H1 (cell line): ENCODE results near the gene HNRNPM. TPM values are rescaled to one million over a fixed set of nuclear protein-coding genes. Genes with fewer than 3 reads are reported as not detected.

ENCODE experiments used
- CTCF ChIA-PET: fragments of 300-600 bp; sonication (Branson Sonifier 250); formaldehyde crosslinking; loops from one replicate; lab custom pipeline; 2021; ENCODE audit not compliant: partially characterized antibody; lab: Charles Lee
- POLR2A ChIA-PET: fragments of 300-600 bp; sonication (Branson Sonifier 250); formaldehyde crosslinking; loops from one replicate; lab custom pipeline; 2021; ENCODE audit warnings: inconsistent platforms; ENCODE audit not compliant: partially characterized antibody; lab: Charles Lee
- DNase-seq, 2 experiments: peaks; one replicate each; pipeline versions ENCODE4 v3.0.0 to v3.0.0-alpha.2; 2010 to 2022; ENCODE audit warnings: low spot score in 2 of 2, low read depth in 1 of 2, mixed read lengths in 1 of 2
- FAIRE-seq: peaks from 2 replicates; lab custom pipeline; 2011; peaks lifted over from hg19 to GRCh38; lab: Jason Lieb, UNC
- H2AFZ ChIP-seq: 2 replicates; pipeline ENCODE4 v1.8.1; 2012; ENCODE audit warnings: low read length, inconsistent platforms
- H2AK5ac ChIP-seq: 2 replicates; pipeline ENCODE4 v1.6.1; 2013; ENCODE audit warnings: low read depth, low read length
- H2BK120ac ChIP-seq: replicated peaks from 2 replicates; pipeline ENCODE3; 2013; ENCODE audit warnings: low read depth, low read length, inconsistent platforms
- H2BK12ac ChIP-seq: 2 replicates; pipeline ENCODE4 v1.6.1; 2013; ENCODE audit warnings: low read depth, low read length
- H2BK15ac ChIP-seq: 2 replicates; pipeline ENCODE4 v1.6.1; 2013; ENCODE audit warnings: low read length
- H2BK20ac ChIP-seq: 2 replicates; pipeline ENCODE4 v1.6.1; 2013; ENCODE audit warnings: low read length
- H2BK5ac ChIP-seq: 2 replicates; pipeline ENCODE4 v1.6.1; 2013; ENCODE audit warnings: low read depth, low read length
- H3K14ac ChIP-seq: 2 replicates; pipeline ENCODE4 v1.6.1; 2013; ENCODE audit warnings: inconsistent platforms; ENCODE audit not compliant: insufficient read length
- H3K18ac ChIP-seq: 2 replicates; pipeline ENCODE4 v1.6.1; 2013; ENCODE audit warnings: low read length; ENCODE audit errors: extremely low read depth
- H3K23ac ChIP-seq: 2 replicates; pipeline ENCODE4 v1.6.1; 2013; ENCODE audit warnings: inconsistent platforms; ENCODE audit not compliant: insufficient read length
- H3K23me2 ChIP-seq: 2 replicates; pipeline ENCODE4 v1.6.1; 2013; ENCODE audit warnings: low read depth, low read length
- H3K27ac ChIP-seq: 2 replicates; pipeline ENCODE4 v1.6.1; 2011; ENCODE audit warnings: low read depth, low read length, inconsistent platforms
- H3K27me3 ChIP-seq, 4 experiments: replicated peaks in 1 of 4; 1 replicate in 1 of 4; 2 replicates in 3 of 4; pipeline versions ENCODE4 v1.6.1 to v1.8.1; 2011 to 2013; ENCODE audit warnings: low read length in 3 of 4, mild to moderate bottlenecking in 3 of 4, inconsistent platforms in 2 of 4, mixed read lengths in 2 of 4, moderate library complexity in 1 of 4; ENCODE audit not compliant: control insufficient read depth in 3 of 4, insufficient read depth in 3 of 4; ENCODE audit errors: extremely low read depth in 1 of 4
- H3K36me3 ChIP-seq, 4 experiments: 2 replicates each; pipeline versions ENCODE4 v1.6.1 to v1.8.1; 2011 to 2013; ENCODE audit warnings: mild to moderate bottlenecking in 4 of 4, low read length in 3 of 4, moderate library complexity in 2 of 4, control low read depth in 1 of 4, inconsistent platforms in 1 of 4; ENCODE audit not compliant: insufficient read depth in 4 of 4, control insufficient read depth in 2 of 4
- H3K4ac ChIP-seq: replicated peaks from 2 replicates; pipeline ENCODE3; 2013; ENCODE audit warnings: low read length, low read depth, mixed read lengths, inconsistent platforms; ENCODE audit not compliant: insufficient read length
- H3K4me1 ChIP-seq, 4 experiments: replicated peaks in 1 of 4; 1 replicate in 1 of 4; 2 replicates in 3 of 4; pipeline versions ENCODE4 v1.6.1 to v1.8.1; 2011 to 2013; ENCODE audit warnings: low read length in 3 of 4, inconsistent platforms in 2 of 4, mixed read lengths in 1 of 4; ENCODE audit not compliant: insufficient read depth in 4 of 4, control insufficient read depth in 3 of 4
- H3K4me2 ChIP-seq, 2 experiments: 2 replicates each; pipeline versions ENCODE4 v1.6.1 to v1.8.1; 2011 to 2013; ENCODE audit warnings: low read depth in 2 of 2, low read length in 2 of 2, control low read depth in 1 of 2, inconsistent platforms in 1 of 2, mild to moderate bottlenecking in 1 of 2; ENCODE audit not compliant: insufficient read depth in 1 of 2
- H3K4me3 ChIP-seq, 4 experiments: fragments of 200-600, 300-600 bp in 1 of 4; sonication (generic), shearing (Covaris generic), sonication (Bioruptor Twin) in 1 of 4; 2 replicates each; pipeline versions ENCODE4 v1.5.1 to v1.8.1; 2011 to 2016; ENCODE audit warnings: low read length in 4 of 4, low read depth in 3 of 4, control low read depth in 2 of 4, inconsistent platforms in 2 of 4, mild to moderate bottlenecking in 2 of 4, mixed read lengths in 1 of 4, moderate library complexity in 1 of 4; ENCODE audit not compliant: insufficient read depth in 2 of 4; ENCODE audit errors: extremely low read depth in 1 of 4
- H3K56ac ChIP-seq: replicated peaks from 2 replicates; pipeline ENCODE3; 2013; ENCODE audit warnings: low read depth, mild to moderate bottlenecking, mixed read lengths, low read length, inconsistent platforms; ENCODE audit not compliant: insufficient read length
- H3K79me1 ChIP-seq: 2 replicates; pipeline ENCODE4 v1.6.1; 2013; ENCODE audit warnings: low read depth, low read length, control low read depth
- H3K79me2 ChIP-seq, 2 experiments: 2 replicates each; pipeline versions ENCODE4 v1.6.1 to v1.8.1; 2012 to 2013; ENCODE audit warnings: low read length in 2 of 2, mild to moderate bottlenecking in 2 of 2, inconsistent platforms in 1 of 2; ENCODE audit not compliant: insufficient read depth in 2 of 2, control insufficient read depth in 1 of 2
- H3K9ac ChIP-seq, 4 experiments: replicated peaks in 1 of 4; 1 replicate in 1 of 4; 2 replicates in 3 of 4; pipeline versions ENCODE4 v1.6.1 to v1.8.1; 2011 to 2013; ENCODE audit warnings: low read depth in 3 of 4, low read length in 3 of 4, control low read depth in 2 of 4, mild to moderate bottlenecking in 2 of 4, moderate library complexity in 2 of 4, inconsistent platforms in 1 of 4; ENCODE audit errors: extremely low read depth in 1 of 4
- H3K9me3 ChIP-seq, 2 experiments: 2 replicates each; pipeline versions ENCODE4 v1.6.1 to v1.8.1; 2012 to 2013; ENCODE audit warnings: mild to moderate bottlenecking in 2 of 2, moderate library complexity in 2 of 2, control low read depth in 1 of 2, inconsistent platforms in 1 of 2, low read depth in 1 of 2, low read length in 1 of 2, mixed read lengths in 1 of 2; ENCODE audit not compliant: insufficient read depth in 2 of 2
- H4K20me1 ChIP-seq, 2 experiments: replicated peaks in 1 of 2; 2 replicates each; pipeline versions ENCODE3 to v1.8.1; 2011 to 2013; ENCODE audit warnings: inconsistent platforms in 2 of 2, low read length in 2 of 2, mild to moderate bottlenecking in 1 of 2; ENCODE audit not compliant: insufficient read depth in 2 of 2, control insufficient read depth in 1 of 2
- H4K5ac ChIP-seq: 2 replicates; pipeline ENCODE4 v1.6.1; 2013; ENCODE audit warnings: low read length, low read depth, mixed read lengths, inconsistent platforms; ENCODE audit not compliant: insufficient read length
- H4K8ac ChIP-seq: 2 replicates; pipeline ENCODE4 v1.8.0; 2013; ENCODE audit warnings: mild to moderate bottlenecking, moderate library complexity, low read length, inconsistent platforms; ENCODE audit not compliant: insufficient read depth; ENCODE audit errors: extremely low read depth
- H4K91ac ChIP-seq: replicated peaks from 2 replicates; pipeline ENCODE3; 2013; ENCODE audit warnings: low read length, mixed read lengths, inconsistent platforms; ENCODE audit not compliant: insufficient read length
- CBX8 ChIP-seq: fragments of 300-800, 300-1000 bp; sonication (generic); IDR thresholded peaks from 2 replicates; pipeline ENCODE4 v1.7.1; 2016; ENCODE audit warnings: low read depth, low read length, borderline replicate concordance
- E2F6 ChIP-seq: IDR thresholded peaks from 2 replicates; pipeline ENCODE4 v1.6.1; 2012; ENCODE audit warnings: inconsistent platforms
- EGR1 ChIP-seq: IDR thresholded peaks from 2 replicates; pipeline ENCODE4 v1.6.1; 2011; ENCODE audit warnings: low read depth, low read length, borderline replicate concordance
- GABPA ChIP-seq: IDR thresholded peaks from 2 replicates; pipeline ENCODE4 v1.6.1; 2011; ENCODE audit warnings: mild to moderate bottlenecking, low read length, moderate library complexity, borderline replicate concordance; ENCODE audit not compliant: insufficient read depth
- JUN ChIP-seq: IDR thresholded peaks from 2 replicates; pipeline ENCODE4 v1.6.1; 2011; ENCODE audit warnings: low read depth, mild to moderate bottlenecking, improper control_type of control experiment, low read length
- NANOG ChIP-seq: IDR thresholded peaks from 2 replicates; pipeline ENCODE4 v1.6.1; 2011; ENCODE audit warnings: low read length, low read depth, mild to moderate bottlenecking, inconsistent platforms; ENCODE audit not compliant: insufficient read depth, poor library complexity, severe bottlenecking
- POLR2A ChIP-seq, 2 experiments: IDR thresholded peaks; 1 replicate in 1 of 2; 2 replicates in 1 of 2; pipeline ENCODE4 v1.6.1; 2011; ENCODE audit warnings: low read depth in 2 of 2, low read length in 2 of 2, mild to moderate bottlenecking in 2 of 2; ENCODE audit errors: control extremely low read depth in 1 of 2
- RXRA ChIP-seq: IDR thresholded peaks from 2 replicates; pipeline ENCODE4 v1.6.1; 2011; ENCODE audit warnings: low read depth, mild to moderate bottlenecking, low read length, moderate library complexity; ENCODE audit not compliant: insufficient read depth
- SAP30 ChIP-seq: fragments of 300-600 bp; sonication (generic); IDR thresholded peaks from 2 replicates; pipeline ENCODE4 v1.7.1; 2012; ENCODE audit warnings: low read length, moderate library complexity, mild to moderate bottlenecking, inconsistent platforms; ENCODE audit not compliant: insufficient read depth, insufficient replicate concordance
- SRF ChIP-seq: IDR thresholded peaks from 2 replicates; pipeline ENCODE4 v1.6.1; 2011; ENCODE audit warnings: mild to moderate bottlenecking, low read depth, low read length, moderate library complexity
- TBP ChIP-seq: IDR thresholded peaks from 2 replicates; pipeline ENCODE4 v1.6.1; 2011; ENCODE audit warnings: low read depth, low read length, improper control_type of control experiment
- YY1 ChIP-seq: IDR thresholded peaks from 2 replicates; pipeline ENCODE4 v1.6.1; 2011; ENCODE audit warnings: low read depth, mild to moderate bottlenecking, low read length
- WGBS, 2 experiments: shearing (Covaris generic) in 1 of 2; methylation state at CpG; one replicate each; pipeline versions ENCODE4 v1.1.6 to v1.1.7; 2013 to 2015; ENCODE audit warnings: low lambda C conversion rate in 2 of 2, mixed read lengths in 2 of 2, inconsistent platforms in 1 of 2, low coverage in 1 of 2, missing lambda C conversion rate in 1 of 2; ENCODE audit not compliant: insufficient replicate concordance in 2 of 2, insufficient coverage in 1 of 2, insufficient read length in 1 of 2; ENCODE audit errors: extremely low coverage in 1 of 2, missing lambda C conversion rate in 1 of 2; 5-methylcytosine and 5-hydroxymethylcytosine counted together
- polyA plus RNA-seq, 7 experiments: library from polyadenylated mRNA; depleted of rRNA in 3 of 7; stranded (reverse) in 5 of 7; unstranded in 2 of 7; fragments of >200 nt in 5 of 7; fragments of 200-250 nt in 2 of 7; gene quantifications; 1 replicate in 5 of 7; 2 replicates in 1 of 7; 4 replicates in 1 of 7; pipeline versions ENCODE4 v1.2.1 to v1.2.3, GENCODE V29; 2011 to 2013; ENCODE audit warnings: missing spikeins in 2 of 7, mixed read lengths in 2 of 7
- total RNA-seq: library from RNA; stranded (reverse); fragmentation: NEBNext Ultra II Directional; extraction: Animal tissue kit (Norgen Biotek cat#: 25700); gene quantifications from 2 replicates; pipeline ENCODE4 v1.2.1, GENCODE V29; 2021

Gene HNRNPM
- total and polyA plus RNA-seq, 2 of the 8 experiments (the other 6 are each of a cell fraction or from before 2014, with no cell fraction given) = 375 to 474 TPM

- Histone ChIP-seq H4K5ac (no peak overlapping the region), H3K27me3 (no peaks in the 10 kb centered on the region), H3K4me2 (peak overlapping the region; percentile 78 to 88), H3K18ac (no peak overlapping the region), H4K20me1 (peaks cover 19 to 31% of the 10 kb centered on the region in 2 experiments), H3K79me2 (peaks cover 57 to 63% of the 10 kb centered on the region in 2 experiments), H2AFZ (no peak overlapping the region), H3K23ac (no peak overlapping the region), H3K4me1 (peaks cover 7 to 32% (median 22%) of the 10 kb centered on the region in 4 experiments), H4K8ac (no peak overlapping the region), H2AK5ac (no peak overlapping the region), H2BK12ac (no peak overlapping the region), H2BK120ac (no peak overlapping the region), H3K79me1 (peaks cover 2% of the 10 kb centered on the region; the same call in 1 of the 2 replicates), H3K56ac (no peak overlapping the region), H2BK15ac (no peak overlapping the region), H3K14ac (no peak overlapping the region), H2BK5ac (peak overlapping the region; percentile 98; the same call in 1 of the 2 replicates), H3K23me2 (peaks cover 3% of the 10 kb centered on the region), H3K36me3 (peaks cover 0 to 22% (median 1%) of the 10 kb centered on the region in 4 experiments; a peak in 2 of 8 replicates), H3K27ac (0 out of 2 replicates have a peak overlapping the region, but pooled peaks have one; percentile 98), H2BK20ac (no peak overlapping the region), H3K9ac (peak overlapping the region; percentile 94 to 100 (median 98)), H3K4me3 (peak overlapping the region; percentile 85 to 93 (median 88)), H3K9me3 (no peaks in the 10 kb centered on the region), H4K91ac (no peak overlapping the region), H3K4ac (peak overlapping the region; percentile 10)
- FAIRE-seq (no peak), DNase-seq (no peak)
- POLR2A ChIA-PET = interaction anchor here (0.8 to 8.0 kb wide), 25 partner anchors 9 to 134 kb away, joined by 3 to 63 read pairs (median 5); partner anchors contain the start of genes KANK3, MARCHF2 and ZNF414
- WGBS, 2 experiments = 55% methylated on average over 16 of the region's 16 CpGs; no CpG with 5 or more reads in 1 of the 2 experiments
- CTCF ChIA-PET = interaction anchor here (0.5 to 5.1 kb wide), 8 partner anchors 12 to 1716 kb away, joined by 3 to 19 read pairs (median 4); partner anchors contain the start of gene MARCHF2
- TF ChIP-seq NANOG (no peak), SAP30 (no peak), POLR2A (IDR thresholded peaks at IDR 0.05; ENCODE audit: control extremely low read depth in 1 of 2, low read depth in 2 of 2, low read length in 2 of 2) (no peak), E2F6 (no peak), JUN (no peak), RXRA (no peak), EGR1 (no peak), YY1 (no peak), GABPA (no peak), TBP (no peak), CBX8 (no peak), SRF (no peak)
Measured at GRCh38 chr19:8446061-8446709, 1.4 kb downstream of the HNRNPM start.
